SKM-1 treated with dmso at 0.1 percent for 144 hours (cell line): Measurements from ENCODE around the gene COPS3.

Experiments used
- DNase-seq: peaks from one replicate; lab custom pipeline; 2025; ENCODE audit not compliant: unreplicated experiment; lab: John Stamatoyannopoulos, UW

COPS3 gene

DNA sequence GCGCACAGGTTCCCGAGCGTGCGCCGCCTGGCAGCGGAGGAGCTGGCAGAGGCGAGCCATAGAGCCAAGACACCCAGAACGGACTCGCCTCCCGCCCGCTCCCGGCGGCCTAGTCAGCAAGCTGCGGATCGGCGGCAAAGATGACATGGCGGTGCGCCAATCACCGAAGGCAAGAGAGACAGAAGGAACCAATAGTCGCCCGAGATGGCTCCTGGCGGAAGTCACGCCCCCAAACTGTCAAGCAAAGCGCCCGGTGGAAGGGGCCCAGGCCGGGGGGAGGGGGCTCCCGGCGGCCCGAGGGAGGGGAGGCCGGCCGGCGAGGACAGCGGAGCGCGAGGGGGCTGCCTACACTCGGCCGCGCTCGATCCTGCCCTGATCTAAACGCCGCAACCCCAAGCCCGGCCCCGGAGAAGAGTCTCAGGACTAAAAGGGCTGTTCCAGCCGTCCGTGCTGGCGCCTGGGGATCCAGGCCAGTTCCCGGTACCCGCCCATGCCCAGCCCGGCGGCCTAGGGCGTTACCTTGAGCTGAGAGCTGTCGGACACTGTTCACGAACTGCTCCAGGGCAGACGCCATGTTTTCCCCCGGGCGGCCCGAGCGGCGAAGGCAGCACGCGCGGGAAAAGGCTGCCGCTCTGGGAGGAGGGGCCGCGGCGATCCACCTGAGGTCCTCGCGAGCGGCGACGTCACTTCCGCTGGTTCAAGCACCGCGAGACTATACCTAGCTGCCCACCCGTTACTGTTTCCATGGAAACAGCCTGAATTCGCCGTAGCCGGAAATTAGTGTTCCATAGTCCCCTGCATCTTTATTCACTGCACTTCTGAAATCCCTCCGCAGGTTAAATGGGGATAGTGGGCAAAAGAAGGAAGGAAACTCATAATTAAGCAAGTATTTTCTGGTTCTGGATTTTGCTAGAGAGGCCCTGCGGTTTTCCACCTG lies at the start of gene COPS3:
Gene COPS3, minus strand, starts transcription at position 634 of the 937 bp plus-strand sequence. Its CDS starts 60 bp downstream, at position 574.
- peak; percentile 97 for DNase-seq

DNA sequence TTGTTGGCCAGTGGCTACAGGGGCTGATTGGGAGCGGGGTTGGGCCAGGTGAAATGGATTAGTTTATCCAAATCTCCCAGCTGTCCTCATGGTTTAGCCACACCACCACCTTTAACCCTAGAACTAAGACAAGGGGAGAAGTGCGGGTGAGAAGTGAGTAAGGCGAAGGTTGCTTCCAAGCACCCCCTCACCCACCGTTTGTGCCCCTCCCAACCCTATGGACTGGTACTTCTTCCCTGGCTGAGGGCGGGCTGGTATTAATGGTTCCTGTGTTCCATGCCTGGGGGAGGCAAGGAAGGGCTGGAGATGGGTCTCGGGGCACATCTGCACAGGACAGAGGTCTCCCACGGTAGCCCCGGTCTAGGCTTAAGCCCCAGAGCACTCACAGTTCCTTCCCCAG lies 47.2 kb upstream of the COPS3 start:
- no peak for DNase-seq

DNA sequence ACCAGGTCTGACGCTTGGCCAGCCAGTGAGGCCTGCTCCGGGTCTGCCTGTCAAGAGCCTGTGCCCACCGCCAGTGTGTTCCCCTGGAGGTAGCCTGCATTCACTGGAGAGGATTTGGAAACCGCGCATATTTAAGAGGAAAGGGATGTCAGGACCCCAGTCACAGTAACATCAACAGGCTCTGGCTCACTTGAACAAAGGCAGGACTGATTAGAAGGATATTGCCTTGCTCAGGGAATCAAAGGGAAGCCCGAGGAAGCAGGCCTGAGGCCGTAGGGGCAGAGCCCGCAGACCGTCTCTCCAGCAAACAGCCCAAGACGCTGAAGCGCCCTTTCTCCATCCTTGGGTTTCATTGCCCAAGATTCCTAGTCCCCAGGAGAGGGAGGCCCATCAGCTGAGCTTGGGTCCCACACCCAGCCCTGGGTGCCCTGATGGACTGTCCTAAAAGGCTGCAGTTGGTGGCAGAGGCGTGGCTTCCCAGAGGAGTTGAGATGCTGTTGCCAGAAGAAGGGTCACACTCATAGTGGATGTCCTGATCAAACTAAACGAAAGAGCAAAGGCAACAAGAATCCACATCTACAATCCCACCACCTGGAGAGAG lies 45.3 kb upstream of the COPS3 start:
- DNase-seq, result no peak

DNA sequence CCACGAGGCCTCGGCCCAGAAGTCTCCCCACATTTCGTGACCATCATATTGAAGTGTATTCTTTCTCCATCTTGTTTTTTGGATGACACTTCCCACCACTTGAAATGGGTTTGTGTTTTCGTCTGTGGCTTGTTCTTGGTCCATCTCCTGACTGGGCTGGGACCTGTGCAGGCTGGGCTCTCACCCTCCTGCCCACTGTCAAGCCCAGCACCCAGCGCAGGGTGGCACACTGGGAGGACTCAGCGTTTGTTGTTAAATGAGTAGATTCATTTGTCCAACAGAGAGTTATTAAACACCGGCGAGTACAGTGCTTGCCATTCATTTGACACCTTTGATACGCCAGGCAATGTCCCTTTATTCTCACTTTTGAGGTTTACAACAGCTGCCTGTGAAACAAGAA lies 44.8 kb upstream of the COPS3 start:
- no peak for DNase-seq

DNA sequence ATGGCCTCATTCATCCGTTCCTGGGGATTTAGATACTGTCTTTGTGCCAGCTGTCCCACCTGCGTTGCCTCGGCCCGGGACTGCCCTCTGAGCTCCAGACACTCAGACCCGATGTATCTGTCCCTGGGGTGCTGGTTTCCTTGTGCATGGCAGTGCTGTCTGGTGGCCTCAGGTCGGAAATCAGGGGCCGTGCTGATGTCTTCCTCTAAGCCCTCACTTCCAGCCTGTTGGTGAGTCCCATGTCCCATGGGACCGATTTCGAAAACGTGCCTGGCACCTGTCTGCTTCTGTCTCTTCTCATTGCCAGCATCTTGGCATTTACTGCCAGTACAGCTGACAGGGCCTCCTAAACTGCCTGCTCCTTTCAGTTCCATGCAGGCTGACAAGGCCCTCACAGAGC lies 44.2 kb upstream of the COPS3 start:
- no peak for DNase-seq

DNA sequence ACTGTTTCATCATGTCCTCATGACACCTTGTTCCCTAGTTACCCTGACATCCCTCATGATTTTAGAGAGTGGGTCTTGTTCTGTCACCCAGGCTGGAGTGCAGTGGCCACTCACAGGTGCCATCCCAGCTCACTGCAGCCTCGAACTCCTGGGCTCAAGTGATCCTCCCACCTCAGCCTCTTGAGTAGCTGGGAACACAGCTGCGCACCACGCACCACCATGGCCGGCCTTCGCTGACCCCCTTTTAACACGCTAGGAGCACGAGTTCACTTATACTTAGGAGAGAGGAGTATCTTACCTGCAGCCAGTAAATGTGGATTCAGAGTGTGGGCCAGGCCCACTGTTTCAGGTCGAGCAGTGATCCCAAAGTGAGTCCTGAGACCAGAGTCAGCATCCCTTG lies 43.6 kb upstream of the COPS3 start:
- DNase-seq, result no peak

DNA sequence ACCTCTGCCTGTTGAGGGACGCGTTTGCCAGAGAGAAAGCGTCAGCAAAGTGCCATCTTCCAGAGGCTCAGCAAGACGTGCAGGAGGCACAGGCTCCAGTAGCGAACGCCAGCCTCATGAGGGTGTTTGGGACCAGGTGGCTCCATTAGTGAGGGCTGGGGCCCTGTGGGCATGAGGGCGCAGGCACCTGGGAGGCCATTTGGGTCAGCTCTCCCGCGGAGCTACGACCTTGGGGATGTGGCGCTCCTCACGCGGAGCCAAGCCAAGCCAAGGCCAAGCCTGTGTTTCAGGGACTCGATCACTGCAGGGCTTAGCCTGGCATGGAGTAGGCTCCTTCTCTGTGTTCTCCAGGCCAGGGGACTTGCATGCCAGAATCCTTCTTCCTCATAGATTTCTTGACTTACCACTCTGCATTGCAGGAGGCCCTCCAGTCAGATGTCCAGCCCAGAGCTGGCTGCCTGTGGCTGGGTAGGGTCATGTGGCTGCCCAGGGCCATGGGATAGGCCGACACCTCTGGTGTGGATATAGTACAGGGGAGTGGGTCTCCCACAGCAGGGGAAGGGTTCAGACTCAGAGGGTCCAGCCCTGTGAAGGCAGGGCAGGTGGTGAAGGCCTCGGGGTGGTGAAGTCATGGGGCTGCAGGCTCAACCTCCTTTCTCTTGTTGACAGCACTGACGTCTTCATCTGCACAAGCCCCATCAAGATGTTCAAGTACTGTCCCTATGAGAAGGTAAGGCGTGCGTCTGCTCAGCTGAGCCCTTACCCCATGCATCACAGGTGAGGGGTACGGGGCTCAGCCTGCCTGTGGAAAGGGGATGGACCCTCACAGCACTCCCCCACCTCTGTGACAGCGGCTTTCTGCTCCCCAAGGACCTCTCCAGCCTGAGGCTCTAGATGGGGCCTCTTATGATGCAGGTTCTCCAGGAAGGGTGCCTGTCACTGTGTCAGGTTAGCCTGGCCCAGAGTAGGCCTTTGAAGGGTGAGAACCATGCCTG lies 41.8 kb upstream of the COPS3 start:
- no peak for DNase-seq

DNA sequence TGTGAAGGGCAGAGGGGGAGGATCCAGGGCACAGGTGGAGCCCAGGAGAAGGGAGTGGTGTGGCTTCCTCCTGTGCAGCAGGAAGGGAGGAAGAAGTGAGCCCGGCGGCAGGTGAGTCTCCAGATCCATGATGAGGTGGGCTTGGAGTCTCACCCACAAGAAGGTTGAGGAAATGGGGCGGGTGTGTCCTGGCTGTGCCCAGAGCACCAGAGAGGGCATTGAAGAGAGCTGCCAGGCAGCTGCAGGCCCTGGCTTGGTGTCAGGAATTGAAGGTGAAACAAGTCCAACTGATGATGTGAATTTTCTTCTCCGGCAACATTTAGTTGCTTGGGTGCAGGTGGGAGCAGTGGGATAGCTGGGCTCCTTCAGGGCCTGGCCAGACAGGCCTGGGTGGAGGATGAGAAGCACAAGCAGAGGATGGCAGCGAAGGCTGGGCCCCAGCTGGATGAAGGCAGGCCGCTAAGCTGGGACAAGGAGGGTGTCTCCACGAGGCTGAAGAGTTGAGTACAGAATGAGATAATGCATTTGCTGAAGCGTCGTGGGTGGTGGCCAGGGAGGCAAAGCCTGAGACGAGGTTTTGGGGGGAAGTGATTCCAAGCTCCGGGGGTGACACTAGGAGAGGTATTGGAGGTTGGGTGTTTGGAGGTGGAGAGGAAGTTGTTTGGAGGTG lies 40.4 kb upstream of the COPS3 start:
- DNase-seq, result no peak

DNA sequence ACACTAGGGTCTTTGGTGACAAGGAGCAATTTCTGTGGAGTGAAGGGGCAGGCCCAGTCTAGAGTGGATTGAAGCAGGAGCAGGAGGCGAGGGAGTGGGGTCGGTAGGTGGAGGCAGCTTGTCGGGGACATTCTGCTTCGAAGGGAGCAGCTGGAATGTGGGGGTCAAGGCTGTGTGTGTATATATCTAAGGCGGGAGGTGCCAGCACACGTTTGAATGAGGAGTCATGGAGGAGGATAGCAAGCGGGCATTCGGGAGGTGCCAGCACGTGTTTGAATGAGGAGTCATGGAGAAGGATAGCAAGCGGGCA lies 39.8 kb upstream of the COPS3 start:
- DNase-seq, result no peak

DNA sequence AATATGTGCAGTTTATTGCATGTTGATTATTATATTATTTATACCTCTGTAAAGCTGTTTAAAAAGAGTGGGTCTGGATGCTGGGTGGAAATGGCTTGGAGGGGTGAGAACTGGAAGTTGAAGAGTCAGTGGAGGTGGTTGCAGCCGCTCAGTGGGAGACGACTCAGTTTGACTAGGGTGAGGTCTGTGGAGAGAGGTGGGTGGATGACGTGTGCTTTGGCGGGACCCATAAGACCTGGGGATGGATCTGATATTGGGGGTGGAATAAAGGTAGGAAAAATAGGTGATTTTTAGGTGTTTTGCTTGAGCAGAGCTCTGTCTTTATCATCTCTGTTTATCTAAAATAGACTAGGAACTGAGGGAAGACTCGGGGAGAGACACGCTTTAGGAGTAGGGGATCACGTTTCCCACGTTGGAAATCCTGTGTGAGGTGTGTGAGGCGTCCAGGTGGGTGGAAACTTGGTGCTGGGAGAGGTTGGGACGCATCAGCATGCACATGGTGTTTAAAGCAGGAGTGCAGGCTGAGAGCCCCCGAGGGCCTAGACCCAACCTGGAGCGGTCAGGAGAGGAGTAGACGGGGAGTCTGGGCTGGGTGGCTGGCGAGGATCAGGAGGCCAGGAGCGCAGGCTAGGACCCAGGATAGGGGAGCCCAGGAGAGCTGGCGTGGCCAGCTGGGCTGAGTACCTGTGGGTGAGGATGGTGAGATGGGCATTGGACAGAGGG lies 39.3 kb upstream of the COPS3 start:
- DNase-seq, result no peak

DNA sequence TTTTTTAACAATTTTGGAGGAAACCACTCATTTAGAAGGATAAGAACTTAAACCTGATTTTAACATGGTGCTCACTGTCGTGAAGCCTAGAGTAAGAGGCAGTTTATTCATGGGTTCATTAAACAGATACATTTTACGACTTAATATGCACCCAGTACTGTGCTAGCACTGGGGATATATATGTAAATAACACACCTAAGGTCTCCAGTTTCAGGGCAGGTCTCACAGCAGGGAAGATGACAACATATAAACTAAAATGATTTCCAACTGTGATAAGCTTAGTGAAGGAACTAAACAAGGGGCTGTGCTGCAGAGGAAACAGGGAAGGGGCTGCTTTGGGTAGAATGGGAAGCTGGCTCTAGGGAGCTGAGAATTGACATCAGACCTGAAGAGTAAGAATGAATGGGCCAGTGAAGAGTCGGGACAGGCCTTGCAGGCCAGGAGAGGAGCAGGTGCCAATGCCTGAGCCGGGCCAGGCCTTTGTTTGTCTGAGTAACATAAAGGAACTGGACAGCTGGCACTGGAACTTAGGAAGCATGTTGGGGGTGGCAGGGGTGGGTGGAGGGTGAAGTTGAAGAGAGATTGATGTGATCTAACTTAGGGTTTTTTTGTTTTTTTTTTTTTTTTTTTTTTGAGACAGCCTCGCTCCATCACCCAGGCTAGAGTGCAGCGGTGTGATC lies 34.2 kb upstream of the COPS3 start:
- DNase-seq, result no peak

DNA sequence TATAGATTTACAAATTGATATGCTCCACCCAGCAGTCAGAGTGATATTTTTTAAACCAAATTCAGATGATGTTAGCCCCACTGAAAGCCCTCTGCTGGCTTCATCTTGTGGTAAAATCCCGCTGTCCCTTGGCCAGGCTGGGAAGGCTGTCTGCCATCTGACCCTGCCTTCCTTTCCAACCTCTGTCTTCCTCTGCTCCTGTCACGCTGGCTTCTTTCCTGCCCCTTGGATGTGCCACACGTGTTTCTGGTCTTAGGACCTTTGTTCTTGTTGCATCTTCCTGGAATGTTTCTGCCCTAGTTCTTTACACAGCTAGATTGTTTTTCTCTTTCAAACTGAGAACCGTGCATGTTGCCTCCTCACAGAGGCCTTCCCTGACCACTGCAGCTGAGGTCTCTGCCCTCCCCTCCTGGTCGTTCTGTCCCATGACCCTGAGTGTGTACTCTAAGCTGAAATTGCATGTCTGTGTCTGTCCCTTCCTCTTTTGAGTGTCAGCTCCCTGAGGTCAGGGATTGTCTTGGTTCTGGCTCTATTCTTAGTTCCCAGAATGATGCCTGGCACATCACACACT lies 33.5 kb upstream of the COPS3 start:
- DNase-seq, result no peak

DNA sequence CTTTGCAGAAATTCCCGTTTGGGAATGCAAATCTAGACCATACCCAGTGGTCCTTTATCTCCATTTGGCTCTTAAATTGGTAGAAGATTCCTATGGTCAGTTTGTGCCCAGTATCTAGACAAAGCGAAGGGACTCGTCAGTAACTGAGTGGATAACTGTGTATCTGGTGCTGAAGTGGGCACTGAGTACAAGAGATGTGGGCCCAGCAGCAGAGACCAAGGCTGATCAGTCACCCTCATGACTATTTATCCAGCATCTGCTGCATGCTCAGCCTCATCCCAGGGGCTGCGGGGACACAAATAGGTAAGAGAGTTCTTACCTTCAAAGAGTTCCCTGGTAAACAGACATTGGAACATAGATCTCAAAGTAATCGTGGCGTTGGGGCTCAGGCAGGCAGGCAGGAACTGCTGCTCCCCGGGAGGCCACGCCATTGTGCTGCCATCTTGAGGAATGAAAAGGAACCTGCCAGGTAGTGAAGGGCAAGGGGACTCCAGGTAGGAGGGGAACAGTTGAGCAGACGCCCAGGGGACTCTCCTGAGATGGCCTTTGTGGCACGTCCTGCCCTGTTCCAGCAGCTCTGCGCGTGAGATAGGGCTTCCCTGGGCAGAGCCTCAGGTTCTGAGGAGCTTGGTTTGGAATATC lies 32.4 kb upstream of the COPS3 start:
- peak; percentile 23 for DNase-seq

DNA sequence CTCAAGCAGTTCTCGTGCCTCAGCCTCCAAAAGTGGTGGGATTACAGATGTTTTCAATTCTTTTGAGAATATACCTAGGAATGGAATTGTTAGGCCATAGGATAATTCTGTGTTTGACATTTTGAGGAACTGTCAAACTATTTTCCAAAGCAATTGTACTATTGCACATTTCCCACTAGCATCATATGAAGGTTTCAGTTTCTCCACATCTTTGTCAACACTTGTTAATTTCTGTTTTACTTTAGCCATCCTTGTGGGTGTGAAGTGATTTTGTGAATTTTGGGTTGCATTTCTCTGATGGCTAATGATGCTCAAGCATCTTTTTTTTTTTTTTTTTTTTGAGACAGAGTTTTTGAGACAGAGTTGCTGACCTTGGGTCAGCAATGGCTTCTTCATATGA lies 28.3 kb upstream of the COPS3 start:
- DNase-seq, result no peak

DNA sequence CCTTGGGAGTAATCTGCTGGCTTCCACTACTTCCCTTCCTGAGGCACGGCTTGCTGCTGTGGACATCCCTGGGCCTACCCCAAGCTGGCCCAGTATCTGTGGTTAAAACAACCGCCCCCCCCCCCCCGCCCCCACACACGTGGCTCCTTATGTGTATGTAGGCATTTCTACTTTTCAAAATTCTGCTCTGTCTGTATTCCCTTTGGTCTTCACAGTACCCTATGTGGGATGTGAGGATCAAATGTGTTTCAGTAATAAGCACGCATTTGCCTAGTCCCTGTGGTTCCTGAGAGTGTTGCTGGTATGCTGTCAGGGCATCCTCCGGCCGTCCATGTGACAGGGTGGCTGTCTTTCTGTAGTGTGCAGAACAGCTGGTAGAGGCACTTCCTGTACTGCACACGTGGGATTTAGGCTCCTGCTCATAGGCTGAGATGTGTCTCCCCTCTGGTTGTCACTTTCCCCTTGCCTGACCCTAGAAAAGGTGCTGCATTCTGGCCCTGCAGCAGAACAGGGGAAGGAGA lies 24.3 kb upstream of the COPS3 start:
- peak; percentile 77 for DNase-seq

DNA sequence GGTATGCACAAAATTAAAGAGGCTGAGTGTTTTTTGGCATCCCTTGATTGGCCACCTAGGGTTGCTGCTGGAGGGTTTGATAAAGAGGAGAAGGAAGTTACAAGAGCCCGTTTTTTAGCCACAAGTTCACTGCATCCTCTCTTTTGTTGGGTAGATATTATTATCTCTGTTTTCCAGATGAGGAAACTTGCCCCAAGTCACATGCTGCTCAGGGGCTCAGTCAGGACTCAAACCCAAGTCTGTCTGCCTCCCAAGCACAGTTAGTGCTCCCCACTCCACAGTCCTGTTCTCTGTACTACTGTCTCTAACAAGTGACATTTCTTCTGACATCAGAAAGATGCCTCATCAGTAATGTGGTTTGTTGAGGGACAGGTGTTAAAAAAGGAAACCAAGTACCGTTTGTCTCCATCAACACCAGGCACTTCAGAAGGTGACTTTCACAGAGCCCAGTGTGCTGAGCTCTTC lies 23.5 kb upstream of the COPS3 start:
- peak; percentile 68 for DNase-seq

DNA sequence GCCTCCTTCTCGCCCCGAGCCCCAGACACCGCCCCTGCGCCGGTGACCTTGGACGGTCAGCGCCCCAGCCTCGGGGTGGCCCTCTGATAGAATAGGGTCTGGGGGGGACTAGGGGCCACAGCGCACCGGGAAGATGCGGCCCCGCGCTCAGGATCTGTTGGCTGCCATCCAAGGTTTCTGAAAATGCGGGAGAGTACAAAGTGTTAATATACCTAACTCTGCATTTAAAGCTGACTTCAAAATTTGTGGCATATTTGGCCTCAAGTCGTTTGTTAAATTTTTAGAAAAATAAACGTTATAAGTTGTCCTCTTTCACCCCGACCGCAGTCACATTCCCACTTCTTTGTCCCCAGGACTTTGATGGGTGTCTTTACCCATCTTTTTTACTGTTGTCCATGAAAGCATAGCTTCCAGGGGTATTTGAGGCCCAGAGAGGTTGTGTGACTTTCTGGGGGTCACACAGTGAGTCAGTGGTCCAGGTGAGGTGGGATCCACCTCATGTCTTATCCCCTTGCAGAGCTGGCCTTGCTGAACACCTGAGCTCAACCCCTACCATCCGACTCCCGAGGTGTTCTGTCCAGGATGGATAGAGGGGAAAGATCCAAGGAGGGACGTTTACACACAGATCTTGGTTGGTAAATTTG lies 22.9 kb upstream of the COPS3 start:
- DNase-seq, result no peak
